IMR-90 (cell line): ENCODE results near the gene RTP5. TPM values are rescaled to one million over a fixed set of nuclear protein-coding genes. Genes with fewer than 3 reads are reported as not detected.
A peak's percentile ranks its signal among the peaks of the same experiment; 100 is the strongest.

Experiments used
- ATAC-seq: fragments of 200-7000 bp; cut with Tn5 transposase; 2 replicates; pipeline ENCODE4 v1.9.1; 2020; ENCODE audit warnings: low read depth, mild to moderate bottlenecking, moderate library complexity
- BruUV-seq: library from RNA; stranded (reverse); fragments of 400-500 nt; replicated peaks from 2 replicates; lab custom pipeline; 2021; lab: Mats Ljungman, UMichigan
- CTCF ChIA-PET: fragments of 300-600 bp; formaldehyde crosslinking; extraction: SDS; loops from one replicate; lab custom pipeline; 2021; ENCODE audit warnings: antibody characterized with exemption; lab: Yijun Ruan, JAX
- POLR2A ChIA-PET: fragments of 300-600 bp; sonication (Branson Sonifier 250); formaldehyde crosslinking; loops from one replicate; lab custom pipeline; 2022; ENCODE audit warnings: antibody characterized with exemption; ENCODE audit not compliant: unreplicated experiment; lab: Charles Lee
- DNase-seq: peaks from one replicate; pipeline ENCODE4 v3.0.0; 2013
- H2AFZ ChIP-seq: replicated peaks from 2 replicates; pipeline ENCODE3; 2013; ENCODE audit warnings: low read length, mild to moderate bottlenecking; ENCODE audit not compliant: poor library complexity
- H2AK5ac ChIP-seq: 2 replicates; pipeline ENCODE4 v1.6.1; 2013; ENCODE audit warnings: low read depth, low read length, inconsistent platforms
- H2AK9ac ChIP-seq: replicated peaks from 2 replicates; pipeline ENCODE3; 2013; ENCODE audit warnings: mild to moderate bottlenecking, low read depth, low read length, moderate library complexity; ENCODE audit not compliant: poor library complexity
- H2BK120ac ChIP-seq: 2 replicates; pipeline ENCODE4 v1.6.1; 2013; ENCODE audit warnings: low read depth, low read length, inconsistent platforms
- H2BK15ac ChIP-seq: 3 replicates; pipeline ENCODE4 v1.6.1; 2013; ENCODE audit warnings: low read depth, low read length, inconsistent platforms
- H2BK20ac ChIP-seq: 2 replicates; pipeline ENCODE4 v1.6.1; 2013; ENCODE audit warnings: low read depth, mild to moderate bottlenecking, inconsistent platforms, low read length, moderate library complexity
- H2BK5ac ChIP-seq: 2 replicates; pipeline ENCODE4 v1.6.1; 2013; ENCODE audit warnings: mild to moderate bottlenecking, low read depth, low read length, inconsistent platforms; ENCODE audit not compliant: poor library complexity, severe bottlenecking
- H3K14ac ChIP-seq: replicated peaks from 2 replicates; pipeline ENCODE4 v1.6.1; 2013; ENCODE audit warnings: low read depth, low read length, inconsistent platforms
- H3K18ac ChIP-seq: 2 replicates; pipeline ENCODE4 v1.6.1; 2013; ENCODE audit warnings: low read depth, low read length, control low read depth
- H3K23ac ChIP-seq: 2 replicates; pipeline ENCODE4 v1.6.1; 2013; ENCODE audit warnings: low read depth, low read length, inconsistent platforms
- H3K27ac ChIP-seq: 2 replicates; pipeline ENCODE4 v1.5.1; 2013; ENCODE audit warnings: mild to moderate bottlenecking, control low read depth, low read length; ENCODE audit not compliant: insufficient read depth
- H3K27me3 ChIP-seq: 2 replicates; pipeline ENCODE4 v1.6.1; 2013; ENCODE audit warnings: low read length; ENCODE audit not compliant: control insufficient read depth, insufficient read depth
- H3K36me3 ChIP-seq: 2 replicates; pipeline ENCODE4 v1.6.1; 2013; ENCODE audit warnings: low read length, mixed read lengths; ENCODE audit not compliant: control insufficient read depth, insufficient read depth
- H3K4ac ChIP-seq: 2 replicates; pipeline ENCODE4 v1.6.1; 2013; ENCODE audit warnings: low read depth, low read length, inconsistent platforms
- H3K4me1 ChIP-seq: 2 replicates; pipeline ENCODE4 v1.6.1; 2013; ENCODE audit warnings: low read length, mixed read lengths; ENCODE audit not compliant: control insufficient read depth, insufficient read depth
- H3K4me2 ChIP-seq: 2 replicates; pipeline ENCODE4 v1.6.1; 2013; ENCODE audit warnings: low read depth, mild to moderate bottlenecking, control low read depth, low read length, moderate library complexity
- H3K4me3 ChIP-seq: 2 replicates; pipeline ENCODE4 v1.5.1; 2013; ENCODE audit warnings: low read depth, mild to moderate bottlenecking, control low read depth, low read length, moderate library complexity; ENCODE audit not compliant: insufficient read depth
- H3K56ac ChIP-seq: 2 replicates; pipeline ENCODE4 v1.6.1; 2013; ENCODE audit warnings: low read length, inconsistent platforms; ENCODE audit not compliant: insufficient read depth; ENCODE audit errors: extremely low read depth
- H3K79me1 ChIP-seq, 2 experiments: 2 replicates each; pipeline ENCODE4 v1.6.1; 2013; ENCODE audit warnings: low read length in 2 of 2, inconsistent platforms in 1 of 2, low read depth in 1 of 2
- H3K9ac ChIP-seq: 2 replicates; pipeline ENCODE4 v1.6.1; 2013; ENCODE audit warnings: low read depth, low read length, control low read depth
- H3K9me1 ChIP-seq: 2 replicates; pipeline ENCODE4 v1.6.1; 2013; ENCODE audit warnings: low read length, inconsistent platforms; ENCODE audit not compliant: insufficient read depth
- H3K9me3 ChIP-seq: 2 replicates; pipeline ENCODE4 v1.6.1; 2013; ENCODE audit warnings: low read length; ENCODE audit not compliant: control insufficient read depth, insufficient read depth
- H4K20me1 ChIP-seq: 2 replicates; pipeline ENCODE4 v1.6.1; 2013; ENCODE audit warnings: low read length, inconsistent platforms; ENCODE audit not compliant: insufficient read depth
- H4K5ac ChIP-seq: 2 replicates; pipeline ENCODE4 v1.6.1; 2013; ENCODE audit warnings: mild to moderate bottlenecking, low read depth, low read length, control low read depth
- H4K8ac ChIP-seq, 2 experiments: 2 replicates each; pipeline ENCODE4 v1.6.1; 2013; ENCODE audit warnings: low read depth in 2 of 2, low read length in 2 of 2, control low read depth in 1 of 2, inconsistent platforms in 1 of 2
- H4K91ac ChIP-seq: 2 replicates; pipeline ENCODE4 v1.6.1; 2013; ENCODE audit warnings: low read depth, low read length, inconsistent platforms; ENCODE audit not compliant: insufficient read depth
- BHLHE40 ChIP-seq: fragments of 150-350 bp; IDR thresholded peaks from 2 replicates; pipeline ENCODE4 v1.6.1; 2016; ENCODE audit warnings: mild to moderate bottlenecking, low read depth, low read length
- CEBPB ChIP-seq: IDR thresholded peaks from 2 replicates; pipeline ENCODE4 v1.6.1; 2012; ENCODE audit warnings: low read depth, low read length, improper control_type of control experiment
- CHD1 ChIP-seq: IDR thresholded peaks from 2 replicates; pipeline ENCODE4 v1.6.1; 2012; ENCODE audit warnings: low read depth, low read length, improper control_type of control experiment
- ELK1 ChIP-seq: fragments of 150-350 bp; IDR thresholded peaks from 2 replicates; pipeline ENCODE4 v1.6.1; 2016; ENCODE audit warnings: low read depth, mild to moderate bottlenecking, low read length, moderate library complexity, borderline replicate concordance
- MAFK ChIP-seq: IDR thresholded peaks from 2 replicates; pipeline ENCODE4 v1.6.1; 2012; ENCODE audit warnings: low read depth, low read length, improper control_type of control experiment
- MAZ ChIP-seq: IDR thresholded peaks from 2 replicates; pipeline ENCODE4 v1.6.1; 2012; ENCODE audit warnings: low read depth, mild to moderate bottlenecking, low read length, improper control_type of control experiment, moderate library complexity, borderline replicate concordance
- MXI1 ChIP-seq: IDR thresholded peaks from 2 replicates; pipeline ENCODE4 v1.6.1; 2012; ENCODE audit warnings: low read depth, mild to moderate bottlenecking, low read length, moderate library complexity, borderline replicate concordance
- NFE2L2 ChIP-seq: fragments of 150-350 bp; IDR thresholded peaks from 2 replicates; pipeline ENCODE4 v1.6.1; 2016; ENCODE audit warnings: low read depth, mild to moderate bottlenecking, low read length
- POLR2A ChIP-seq: IDR thresholded peaks from 2 replicates; pipeline ENCODE4 v1.6.1; 2012; ENCODE audit warnings: mild to moderate bottlenecking, low read depth, low read length
- RAD21 ChIP-seq: IDR thresholded peaks from 2 replicates; pipeline ENCODE4 v1.6.1; 2012; ENCODE audit warnings: low read length, improper control_type of control experiment
- RCOR1 ChIP-seq: IDR thresholded peaks from 2 replicates; pipeline ENCODE4 v1.6.1; 2012; ENCODE audit warnings: mild to moderate bottlenecking, low read length, improper control_type of control experiment; ENCODE audit not compliant: insufficient replicate concordance
- RFX5 ChIP-seq: IDR thresholded peaks from 2 replicates; pipeline ENCODE4 v1.8.0; 2012; ENCODE audit warnings: low read depth, mild to moderate bottlenecking, low read length, moderate library complexity
- SMC3 ChIP-seq: fragments of 150-350 bp; IDR thresholded peaks from 2 replicates; pipeline ENCODE4 v1.6.1; 2016; ENCODE audit warnings: low read depth, mild to moderate bottlenecking, antibody characterized with exemption, low read length, moderate library complexity
- WGBS, 2 experiments: methylation state at CpG; one replicate each; pipeline versions ENCODE4 v1.1.5 to v1.1.7; 2013; ENCODE audit warnings: missing lambda C conversion rate in 2 of 2; ENCODE audit not compliant: insufficient read length in 1 of 2; ENCODE audit errors: extremely low coverage in 2 of 2; 5-methylcytosine and 5-hydroxymethylcytosine counted together
- dilution Hi-C: fragments of 300-500 bp; cut with HindIII; formaldehyde crosslinking; loops from one replicate; pipeline ENCODE4 v1.14.3; 2018; ENCODE audit warnings: low sequenced_read_pairs; ENCODE audit not compliant: unreplicated experiment
- in situ Hi-C: fragments of 300-500 bp; cut with MboI; formaldehyde crosslinking; loops from 3 replicates; pipeline ENCODE4 v1.14.3; 2019; ENCODE audit warnings: low sequenced_read_pairs, inconsistent platforms, mixed read lengths
- intact Hi-C: fragments of 100-400 bp; cut with micrococcal nuclease; formaldehyde crosslinking; loops from 2 replicates; pipeline ENCODE4 v1.10.0; 2022
- polyA plus RNA-seq, 3 experiments: library from polyadenylated mRNA; depleted of rRNA; stranded (reverse); fragments of >200 nt; gene quantifications; 2 replicates each; pipeline ENCODE4 v1.2.3, GENCODE V29; 2012; ENCODE audit warnings: low replicate concordance in 1 of 3
- total RNA-seq: library from RNA; depleted of rRNA; stranded (reverse); fragments of >200 nt; gene quantifications from 2 replicates; pipeline ENCODE4 v1.2.3, GENCODE V29; 2012
- TF ChIP-seq, protein P1 (sequence below): fragments of 150-350 bp; IDR thresholded peaks from 2 replicates; pipeline ENCODE4 v1.6.1; 2017; ENCODE audit warnings: mild to moderate bottlenecking, antibody characterized with exemption, low read length, low read depth

The RTP5 gene
- total and polyA plus RNA-seq, 2 of the 4 experiments (the other 2 are of a cell fraction) = not detected

- no TSS peak for BruUV-seq
- Histone ChIP-seq H4K20me1 (peaks cover 5% of the 10 kb centered on the region), H3K23ac (no peak overlapping the region), H2BK120ac (no peak overlapping the region), H2BK15ac (no peak overlapping the region), H3K4me2 (peak overlapping the region; percentile 22; the same call in 1 of the 2 replicates), H3K36me3 (no peaks in the 10 kb centered on the region), H3K9ac (no peak overlapping the region), H2BK20ac (no peak overlapping the region), H3K4me3 (no peak overlapping the region), H2BK5ac (no peak overlapping the region), H4K5ac (no peak overlapping the region), H3K27me3 (peaks cover 32% of the 10 kb centered on the region), H4K91ac (no peak overlapping the region), H3K4ac (no peak overlapping the region), H3K14ac (no peak overlapping the region), H3K4me1 (no peaks in the 10 kb centered on the region; the same call in 1 of the 2 replicates), H2AK9ac (no peak overlapping the region), H3K9me3 (no peaks in the 10 kb centered on the region), H2AFZ (peak overlapping the region; percentile 81), H3K27ac (no peak overlapping the region), H3K18ac (no peak overlapping the region), H4K8ac (no peak overlapping the region), H3K79me1 (no peaks in the 10 kb centered on the region), H2AK5ac (no peak overlapping the region), H3K56ac (no peak overlapping the region), H3K9me1 (peaks cover 19% of the 10 kb centered on the region)
- ChIA-PET CTCF (no interaction called here), POLR2A (no interaction called here)
- 36% methylated on average over 13 of the region's 29 CpGs; no CpG with 5 or more reads in 1 of the 2 experiments for WGBS, 2 experiments
- in situ Hi-C loops = no loop called here
- dilution Hi-C loops = no loop called here
- TF ChIP-seq NFE2L2 (no peak), MAZ (no peak), RCOR1 (no peak), CHD1 (no peak), MXI1 (no peak), MAFK (no peak), RFX5 (no peak), BHLHE40 (no peak), POLR2A (no peak), ELK1 (no peak), RAD21 (no peak), SMC3 (no peak), CEBPB (no peak)
- TF ChIP-seq, protein P1, sequence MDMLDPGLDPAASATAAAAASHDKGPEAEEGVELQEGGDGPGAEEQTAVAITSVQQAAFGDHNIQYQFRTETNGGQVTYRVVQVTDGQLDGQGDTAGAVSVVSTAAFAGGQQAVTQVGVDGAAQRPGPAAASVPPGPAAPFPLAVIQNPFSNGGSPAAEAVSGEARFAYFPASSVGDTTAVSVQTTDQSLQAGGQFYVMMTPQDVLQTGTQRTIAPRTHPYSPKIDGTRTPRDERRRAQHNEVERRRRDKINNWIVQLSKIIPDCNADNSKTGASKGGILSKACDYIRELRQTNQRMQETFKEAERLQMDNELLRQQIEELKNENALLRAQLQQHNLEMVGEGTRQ = no peak
- peak; percentile 28 for ATAC-seq
- intact Hi-C loops = no loop called here
- peak; percentile 55 for DNase-seq
Measured at GRCh38 chr2:241863536-241863954, 6.0 kb upstream of the RTP5 start.
